ENCODE measurements around the gene LAMB4. TPM values are rescaled to one million over a fixed set of nuclear protein-coding genes. Genes with fewer than 3 reads are reported as not detected.

LAMB4 gene
- total RNA-seq, 2 experiments from 2014 or later = not detected

DNA sequence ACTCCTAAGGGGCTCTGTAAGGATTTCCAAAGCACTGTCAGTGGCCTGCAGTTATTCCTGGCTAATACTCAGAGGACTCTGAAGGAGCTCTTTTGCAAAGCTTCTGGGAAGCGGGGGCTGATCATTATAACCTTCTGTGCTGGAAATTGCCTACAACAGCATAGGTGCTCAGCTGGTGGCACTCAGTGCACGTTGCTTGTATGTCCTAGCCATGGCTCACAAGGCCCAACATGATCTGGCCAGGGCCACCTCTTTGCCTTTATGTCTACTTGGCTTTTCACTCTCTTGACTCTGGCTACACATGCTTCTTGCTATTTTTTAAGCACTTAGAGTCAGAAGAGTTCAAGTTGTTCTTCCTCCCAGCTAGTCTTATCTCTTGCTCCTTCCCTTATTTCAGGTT lies 17.5 kb downstream of the LAMB4 start:
- Histone ChIP-seq H3K79me2 (ENCODE audit: insufficient read depth, low read depth, low read length) (no peaks in the 10 kb centered on the region), H3K4me2 (ENCODE audit: low read length) (no peak overlapping the region), H3K36me3 (ENCODE audit: insufficient read depth, low read length) (no peaks in the 10 kb centered on the region), H3K9me2 (ENCODE audit: insufficient read depth, low read length) (no peaks in the 10 kb centered on the region), H2AFZ (ENCODE audit: low read length) (no peak overlapping the region), H4K20me1 (ENCODE audit: insufficient read depth, low read length) (no peaks in the 10 kb centered on the region), H3K9me3 (ENCODE audit: low read length) (no peaks in the 10 kb centered on the region), H3K27ac (ENCODE audit: low read depth, low read length, poor library complexity, severe bottlenecking) (no peak overlapping the region), H3K4me3 (ENCODE audit: low read depth, low read length, poor library complexity, severe bottlenecking) (no peak overlapping the region), H3K4me1 (ENCODE audit: insufficient read depth, low read length, poor library complexity, severe bottlenecking) (no peaks in the 10 kb centered on the region)
- BruUV-seq (replicated peaks) = no TSS peak
- intact Hi-C loops (cut with micrococcal nuclease; ENCODE audit: unreplicated experiment) = loop anchor here (5.0 kb wide), 1 partner anchor 35 kb away; no protein-coding TSS in a partner anchor
- no peak for DNase-seq (ENCODE audit: low spot score)
- CTCF ChIA-PET (ENCODE audit: unreplicated experiment) = no interaction called here
- POLR2A ChIA-PET = no interaction called here
- TF ChIP-seq EZH2phosphoT487 (IDR thresholded peaks at IDR 0.05; ENCODE audit: borderline replicate concordance, low read depth, low read length) = no peak
- TF ChIP-seq, protein P1, sequence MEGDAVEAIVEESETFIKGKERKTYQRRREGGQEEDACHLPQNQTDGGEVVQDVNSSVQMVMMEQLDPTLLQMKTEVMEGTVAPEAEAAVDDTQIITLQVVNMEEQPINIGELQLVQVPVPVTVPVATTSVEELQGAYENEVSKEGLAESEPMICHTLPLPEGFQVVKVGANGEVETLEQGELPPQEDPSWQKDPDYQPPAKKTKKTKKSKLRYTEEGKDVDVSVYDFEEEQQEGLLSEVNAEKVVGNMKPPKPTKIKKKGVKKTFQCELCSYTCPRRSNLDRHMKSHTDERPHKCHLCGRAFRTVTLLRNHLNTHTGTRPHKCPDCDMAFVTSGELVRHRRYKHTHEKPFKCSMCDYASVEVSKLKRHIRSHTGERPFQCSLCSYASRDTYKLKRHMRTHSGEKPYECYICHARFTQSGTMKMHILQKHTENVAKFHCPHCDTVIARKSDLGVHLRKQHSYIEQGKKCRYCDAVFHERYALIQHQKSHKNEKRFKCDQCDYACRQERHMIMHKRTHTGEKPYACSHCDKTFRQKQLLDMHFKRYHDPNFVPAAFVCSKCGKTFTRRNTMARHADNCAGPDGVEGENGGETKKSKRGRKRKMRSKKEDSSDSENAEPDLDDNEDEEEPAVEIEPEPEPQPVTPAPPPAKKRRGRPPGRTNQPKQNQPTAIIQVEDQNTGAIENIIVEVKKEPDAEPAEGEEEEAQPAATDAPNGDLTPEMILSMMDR (conservative IDR thresholded peaks at IDR 0.05; ENCODE audit: low read length) = no peak

DNA sequence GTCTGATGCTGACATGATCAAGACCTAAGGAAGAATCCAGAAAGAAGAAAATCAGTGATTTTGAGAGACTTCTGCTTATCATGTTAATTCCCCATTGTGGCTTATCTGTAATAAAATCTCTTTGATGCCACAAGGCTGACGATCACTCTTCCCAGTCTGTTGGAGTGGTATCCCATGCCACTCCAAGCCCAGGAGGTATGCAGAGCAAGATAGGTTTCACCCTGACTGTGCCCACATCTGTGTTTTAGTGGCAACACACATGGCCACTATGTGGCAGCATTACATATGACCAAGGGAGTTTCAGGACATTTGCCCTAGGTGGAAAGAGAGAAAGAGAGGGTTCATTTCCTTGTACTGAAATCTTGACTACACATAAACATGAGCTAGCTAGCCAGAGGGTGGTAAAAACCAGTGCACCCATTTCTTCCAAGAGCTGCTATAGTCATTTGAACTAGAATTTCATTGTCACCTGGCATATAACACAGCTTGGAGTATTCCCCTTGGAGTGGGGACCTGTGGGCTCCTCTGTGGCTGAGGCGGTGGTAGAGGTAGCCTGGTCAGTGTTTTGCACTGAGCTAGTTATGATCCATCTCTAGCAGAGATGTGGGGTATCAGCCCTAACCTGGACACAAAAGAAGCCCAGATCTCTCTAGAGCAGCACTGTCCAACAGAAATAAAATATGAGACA lies 20.8 kb downstream of the LAMB4 start:
- Histone ChIP-seq H3K9me2 (ENCODE audit: insufficient read depth, low read length) (no peaks in the 10 kb centered on the region), H3K4me3 (ENCODE audit: low read depth, low read length, poor library complexity, severe bottlenecking) (no peak overlapping the region), H3K9me3 (ENCODE audit: low read length) (no peaks in the 10 kb centered on the region), H3K79me2 (ENCODE audit: insufficient read depth, low read depth, low read length) (no peaks in the 10 kb centered on the region), H2AFZ (ENCODE audit: low read length) (no peak overlapping the region), H3K4me1 (ENCODE audit: insufficient read depth, low read length, poor library complexity, severe bottlenecking) (no peaks in the 10 kb centered on the region), H3K27ac (ENCODE audit: low read depth, low read length, poor library complexity, severe bottlenecking) (no peak overlapping the region), H4K20me1 (ENCODE audit: insufficient read depth, low read length) (no peaks in the 10 kb centered on the region), H3K4me2 (ENCODE audit: low read length) (no peak overlapping the region), H3K36me3 (ENCODE audit: insufficient read depth, low read length) (no peaks in the 10 kb centered on the region)
- TF ChIP-seq EZH2phosphoT487 (IDR thresholded peaks at IDR 0.05; ENCODE audit: borderline replicate concordance, low read depth, low read length) = no peak
- TF ChIP-seq, protein P1 (conservative IDR thresholded peaks at IDR 0.05; ENCODE audit: low read length) = peak; percentile 69
- ChIA-PET POLR2A (no interaction called here), CTCF (ENCODE audit: unreplicated experiment) (no interaction called here)
- no TSS peak for BruUV-seq (replicated peaks)
- DNase-seq (ENCODE audit: low spot score) = peak; percentile 15
- intact Hi-C loops (cut with micrococcal nuclease; ENCODE audit: unreplicated experiment) = no loop called here

DNA sequence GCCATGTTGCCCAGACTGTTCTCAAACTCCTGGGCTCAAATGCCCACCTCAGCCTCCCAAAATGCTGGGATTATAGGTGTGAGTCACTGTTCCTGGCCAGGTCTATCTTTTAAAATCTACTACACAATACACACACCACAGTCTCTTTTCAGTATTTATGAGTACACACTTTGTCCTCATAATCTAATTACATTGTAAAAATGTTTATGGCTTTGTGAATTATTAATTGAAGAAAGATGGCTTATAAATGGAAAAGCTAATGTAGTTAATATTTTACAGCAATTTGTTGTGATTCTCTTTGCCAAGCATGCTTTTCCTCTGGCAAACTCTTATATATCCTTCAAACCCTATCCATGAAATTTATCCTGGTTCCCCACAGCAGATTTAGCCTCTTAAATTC lies 22.0 kb downstream of the LAMB4 start:
- no peaks in the 10 kb centered on the region for H3K4me1 ChIP-seq (ENCODE audit: insufficient read depth, low read length, poor library complexity, severe bottlenecking)
- no peaks in the 10 kb centered on the region for H4K20me1 ChIP-seq (ENCODE audit: insufficient read depth, low read length)
- DNase-seq (ENCODE audit: low spot score) = no peak
- H3K9me2 ChIP-seq (ENCODE audit: insufficient read depth, low read length) = no peaks in the 10 kb centered on the region
- ChIA-PET CTCF (ENCODE audit: unreplicated experiment) (no interaction called here), POLR2A (no interaction called here)
- TF ChIP-seq, protein P1 (conservative IDR thresholded peaks at IDR 0.05; ENCODE audit: low read length) = no peak
- TF ChIP-seq EZH2phosphoT487 (IDR thresholded peaks at IDR 0.05; ENCODE audit: borderline replicate concordance, low read depth, low read length) = no peak
- H3K4me3 ChIP-seq (ENCODE audit: low read depth, low read length, poor library complexity, severe bottlenecking) = no peak overlapping the region
- H3K4me2 ChIP-seq (ENCODE audit: low read length) = no peak overlapping the region
- no peaks in the 10 kb centered on the region for H3K9me3 ChIP-seq (ENCODE audit: low read length)
- no peaks in the 10 kb centered on the region for H3K36me3 ChIP-seq (ENCODE audit: insufficient read depth, low read length)
- intact Hi-C loops (cut with micrococcal nuclease; ENCODE audit: unreplicated experiment) = no loop called here
- H2AFZ ChIP-seq (ENCODE audit: low read length) = no peak overlapping the region
- H3K27ac ChIP-seq (ENCODE audit: low read depth, low read length, poor library complexity, severe bottlenecking) = no peak overlapping the region
- BruUV-seq (replicated peaks) = no TSS peak
- H3K79me2 ChIP-seq (ENCODE audit: insufficient read depth, low read depth, low read length) = no peaks in the 10 kb centered on the region

Data from OCI-LY7 (cell line).